ENCODE results near the gene ATXN7L1.
A peak's percentile ranks its signal among the peaks of the same experiment; 100 is the strongest.

The ATXN7L1 gene

GRCh38 chr7:105644937-105645336 is 231.5 kb downstream of the ATXN7L1 start:
- Histone ChIP-seq H3K9me3 (ENCODE audit: insufficient read depth, low read length) (no peaks in the 10 kb centered on the region), H3K9ac (ENCODE audit: low read length) (no peak overlapping the region), H3K27ac (ENCODE audit: low read length) (no peak overlapping the region), H3K27me3 (ENCODE audit: low read depth, low read length) (no peaks in the 10 kb centered on the region), H3K4me1 (ENCODE audit: low read length) (peaks cover 11% of the 10 kb centered on the region), H4K20me1 (ENCODE audit: insufficient read depth, low read length) (no peaks in the 10 kb centered on the region), H3K4me3 (ENCODE audit: low read length) (no peak overlapping the region), H2AFZ (ENCODE audit: low read depth, low read length) (no peak overlapping the region), H3K79me2 (ENCODE audit: low read length) (no peaks in the 10 kb centered on the region), H3K4me2 (ENCODE audit: low read length) (no peak overlapping the region), H3K36me3 (replicated peaks; ENCODE audit: low read depth, low read length) (no peaks in the 10 kb centered on the region)
- TF ChIP-seq EZH2phosphoT487 (IDR thresholded peaks at IDR 0.05; ENCODE audit: low read depth) = no peak
- no peak for TF ChIP-seq CTCF (IDR thresholded peaks at IDR 0.05; ENCODE audit: low read depth, low read length)

GRCh38 chr7:105643851-105644250 is 232.5 kb downstream of the ATXN7L1 start:
- no peak overlapping the region for H3K4me2 ChIP-seq (ENCODE audit: low read length)

GRCh38 chr7:105643384-105643783 is 233.0 kb downstream of the ATXN7L1 start:
- no peak for TF ChIP-seq CTCF (IDR thresholded peaks at IDR 0.05; ENCODE audit: low read depth, low read length)
- no peaks in the 10 kb centered on the region for H4K20me1 ChIP-seq (ENCODE audit: insufficient read depth, low read length)
- H3K4me3 ChIP-seq (ENCODE audit: low read length) = no peak overlapping the region
- no peak overlapping the region for H3K4me2 ChIP-seq (ENCODE audit: low read length)
- no peaks in the 10 kb centered on the region for H3K36me3 ChIP-seq (replicated peaks; ENCODE audit: low read depth, low read length)
- no peaks in the 10 kb centered on the region for H3K27me3 ChIP-seq (ENCODE audit: low read depth, low read length)
- H3K27ac ChIP-seq (ENCODE audit: low read length) = no peak overlapping the region
- peaks cover 11% of the 10 kb centered on the region for H3K4me1 ChIP-seq (ENCODE audit: low read length)
- H2AFZ ChIP-seq (ENCODE audit: low read depth, low read length) = no peak overlapping the region
- no peaks in the 10 kb centered on the region for H3K79me2 ChIP-seq (ENCODE audit: low read length)
- H3K9me3 ChIP-seq (ENCODE audit: insufficient read depth, low read length) = no peaks in the 10 kb centered on the region
- H3K9ac ChIP-seq (ENCODE audit: low read length) = no peak overlapping the region

More at GRCh38 chr7:105643851-105644250, 232.5 kb downstream of the ATXN7L1 start:
- no peak for TF ChIP-seq EZH2phosphoT487 (IDR thresholded peaks at IDR 0.05; ENCODE audit: low read depth)
- TF ChIP-seq CTCF (IDR thresholded peaks at IDR 0.05; ENCODE audit: low read depth, low read length) = no peak
- H2AFZ ChIP-seq (ENCODE audit: low read depth, low read length) = no peak overlapping the region
- H3K27ac ChIP-seq (ENCODE audit: low read length) = no peak overlapping the region
- no peaks in the 10 kb centered on the region for H4K20me1 ChIP-seq (ENCODE audit: insufficient read depth, low read length)
- H3K4me1 ChIP-seq (ENCODE audit: low read length) = peaks cover 11% of the 10 kb centered on the region
- no peaks in the 10 kb centered on the region for H3K79me2 ChIP-seq (ENCODE audit: low read length)
- no peaks in the 10 kb centered on the region for H3K9me3 ChIP-seq (ENCODE audit: insufficient read depth, low read length)
- no peaks in the 10 kb centered on the region for H3K27me3 ChIP-seq (ENCODE audit: low read depth, low read length)
- no peak overlapping the region for H3K9ac ChIP-seq (ENCODE audit: low read length)
- H3K4me3 ChIP-seq (ENCODE audit: low read length) = no peak overlapping the region
- H3K36me3 ChIP-seq (replicated peaks; ENCODE audit: low read depth, low read length) = no peaks in the 10 kb centered on the region

GRCh38 chr7:105642264-105642663 is 234.1 kb downstream of the ATXN7L1 start:
- no peak overlapping the region for H3K9ac ChIP-seq (ENCODE audit: low read length)
- no peak for TF ChIP-seq CTCF (IDR thresholded peaks at IDR 0.05; ENCODE audit: low read depth, low read length)
- no peak for TF ChIP-seq EZH2phosphoT487 (IDR thresholded peaks at IDR 0.05; ENCODE audit: low read depth)
- peaks cover 11% of the 10 kb centered on the region for H3K4me1 ChIP-seq (ENCODE audit: low read length)
- H3K4me3 ChIP-seq (ENCODE audit: low read length) = no peak overlapping the region
- H3K27me3 ChIP-seq (ENCODE audit: low read depth, low read length) = no peaks in the 10 kb centered on the region
- H3K79me2 ChIP-seq (ENCODE audit: low read length) = no peaks in the 10 kb centered on the region
- no peaks in the 10 kb centered on the region for H3K9me3 ChIP-seq (ENCODE audit: insufficient read depth, low read length)
- 0 out of 2 replicates have a peak overlapping the region, but pooled peaks have one; percentile 61 for H3K4me2 ChIP-seq (ENCODE audit: low read length)
- H4K20me1 ChIP-seq (ENCODE audit: insufficient read depth, low read length) = no peaks in the 10 kb centered on the region
- no peaks in the 10 kb centered on the region for H3K36me3 ChIP-seq (replicated peaks; ENCODE audit: low read depth, low read length)
- H2AFZ ChIP-seq (ENCODE audit: low read depth, low read length) = no peak overlapping the region
- no peak overlapping the region for H3K27ac ChIP-seq (ENCODE audit: low read length)

All from OCI-LY3 (cell line).